K562 (cell line): Measurements from ENCODE around the gene TLX2. TPM values are rescaled to one million over a fixed set of nuclear protein-coding genes. Genes with fewer than 3 reads are reported as not detected.

ENCODE experiments used
- ATAC-seq: fragments of 200-7000 bp; cut with Tn5 transposase; 3 replicates; pipeline ENCODE4 v1.9.1; 2020; ENCODE audit warnings: moderate library complexity
- BruUV-seq: library from RNA; stranded (reverse); fragments of 400-500 nt; replicated peaks from 2 replicates; lab custom pipeline; 2021; lab: Mats Ljungman, UMichigan
- CTCF ChIA-PET: fragments of 300-600 bp; formaldehyde crosslinking; extraction: SDS; loops from one replicate; lab custom pipeline; 2021; ENCODE audit warnings: low intra/inter-chr PET ratio; lab: Yijun Ruan, JAX
- POLR2A ChIA-PET: fragments of 300-600, 350-650 bp; sonication (Branson Sonifier 250); formaldehyde crosslinking; extraction: SDS; loops from one replicate; lab custom pipeline; 2021; ENCODE audit warnings: antibody characterized with exemption, inconsistent platforms; lab: Yijun Ruan, JAX
- DNase-seq, 4 experiments: peaks; one replicate each; pipeline versions ENCODE4 v3.0.0 to v3.0.0-alpha.2; 2011 to 2018; ENCODE audit warnings: low spot score in 3 of 4, mixed read lengths in 3 of 4; ENCODE audit errors: extremely low read depth in 1 of 4
- FAIRE-seq: peaks from 2 replicates; lab custom pipeline; 2011; peaks lifted over from hg19 to GRCh38; lab: Jason Lieb, UNC
- H2AFZ ChIP-seq: 2 replicates; pipeline ENCODE4 v1.6.0; 2011; ENCODE audit warnings: low read depth, low read length, control low read depth, inconsistent platforms
- H3K27ac ChIP-seq: fragments of 200-600 bp; 3 replicates; pipeline ENCODE4 v1.8.0; 2011; ENCODE audit warnings: low read depth, mild to moderate bottlenecking, control low read depth, inconsistent platforms, low read length, moderate library complexity, mixed read lengths; ENCODE audit errors: extremely low read depth
- H3K27me3 ChIP-seq, 2 experiments: fragments of 300-600 bp in 1 of 2; 2 replicates in 1 of 2; 3 replicates in 1 of 2; pipeline versions ENCODE4 v1.6.0 to v1.8.0; 2011; ENCODE audit warnings: inconsistent platforms in 2 of 2, low read length in 2 of 2, mild to moderate bottlenecking in 1 of 2, mixed read lengths in 1 of 2, moderate library complexity in 1 of 2; ENCODE audit not compliant: control insufficient read depth in 2 of 2, insufficient read depth in 2 of 2
- H3K36me3 ChIP-seq: fragments of 300-600 bp; 3 replicates; pipeline ENCODE4 v1.8.0; 2011; ENCODE audit warnings: mild to moderate bottlenecking, low read length, inconsistent platforms; ENCODE audit not compliant: control insufficient read depth, insufficient read depth
- H3K4me1 ChIP-seq, 2 experiments: fragments of 200-600 bp in 1 of 2; replicated peaks in 1 of 2; 2 replicates in 1 of 2; 3 replicates in 1 of 2; pipeline versions ENCODE4 v1.5.1 to v1.8.0; 2011; ENCODE audit warnings: inconsistent platforms in 2 of 2, low read length in 2 of 2, mild to moderate bottlenecking in 1 of 2, mixed read lengths in 1 of 2, moderate library complexity in 1 of 2; ENCODE audit not compliant: control insufficient read depth in 2 of 2, insufficient read depth in 2 of 2
- H3K4me2 ChIP-seq: 2 replicates; pipeline ENCODE4 v1.6.1; 2011; ENCODE audit warnings: low read length, control low read depth, inconsistent platforms, mixed read lengths; ENCODE audit not compliant: insufficient read depth
- H3K4me3 ChIP-seq: fragments of 200-600 bp; sonication (generic), shearing (Covaris generic); 2 replicates; pipeline ENCODE4 v1.5.1; 2016; ENCODE audit warnings: control low read depth, inconsistent platforms
- H3K79me2 ChIP-seq: fragments of 200-600 bp; 3 replicates; pipeline ENCODE4 v1.8.0; 2011; ENCODE audit warnings: low read length, inconsistent platforms; ENCODE audit not compliant: control insufficient read depth, insufficient read depth
- H3K9ac ChIP-seq, 2 experiments: 2 replicates each; pipeline versions ENCODE4 v1.6.0 to v1.6.1; 2011; ENCODE audit warnings: low read depth in 2 of 2, low read length in 2 of 2, control low read depth in 1 of 2, inconsistent platforms in 1 of 2, mild to moderate bottlenecking in 1 of 2, mixed read lengths in 1 of 2; ENCODE audit not compliant: insufficient read depth in 1 of 2
- H3K9me1 ChIP-seq: one replicate; pipeline ENCODE4 v1.6.0; 2011; ENCODE audit warnings: inconsistent platforms, mild to moderate bottlenecking, low read length, moderate library complexity; ENCODE audit not compliant: control insufficient read depth, insufficient read depth
- H3K9me3 ChIP-seq: replicated peaks from 2 replicates; pipeline ENCODE4 v1.5.1; 2011; ENCODE audit warnings: low read depth, low read length, inconsistent platforms; ENCODE audit not compliant: control insufficient read depth, insufficient read depth
- H4K20me1 ChIP-seq: replicated peaks from 2 replicates; pipeline ENCODE4 v1.6.1; 2011; ENCODE audit warnings: low read length, inconsistent platforms, mixed read lengths; ENCODE audit not compliant: control insufficient read depth, insufficient read depth
- KLF10 ChIP-seq: fragments of 250-450 bp; sonication (Bioruptor Pico); IDR thresholded peaks from 2 replicates; pipeline ENCODE4 v1.6.1; 2021; ENCODE audit warnings: matching md5 sums
- NFIC ChIP-seq: fragments of 450-650 bp; IDR thresholded peaks from 2 replicates; pipeline ENCODE4 v1.6.1; 2017; ENCODE audit warnings: mild to moderate bottlenecking, inconsistent platforms
- NFIX ChIP-seq: fragments of 250-450 bp; sonication (Bioruptor Pico); IDR thresholded peaks from 2 replicates; pipeline ENCODE4 v1.4.0; 2020; ENCODE audit warnings: low read depth, mild to moderate bottlenecking, moderate library complexity
- POLR3G ChIP-seq: IDR thresholded peaks from 2 replicates; pipeline ENCODE4 v1.6.1; 2011; ENCODE audit not compliant: insufficient read length, insufficient replicate concordance; ENCODE audit errors: extremely low read depth
- RAD21 ChIP-seq, 2 experiments: fragments of 250-450 bp in 1 of 2; fragments of 450-650 bp in 1 of 2; sonication (Bioruptor Pico) in 1 of 2; formaldehyde crosslinking in 1 of 2; IDR thresholded peaks in 1 of 2; conservative IDR thresholded peaks in 1 of 2; 2 replicates each; pipeline versions ENCODE4 v1.4.0 to v1.8.0; 2020 to 2022; ENCODE audit warnings: mild to moderate bottlenecking in 2 of 2, moderate library complexity in 1 of 2
- SMAD1 ChIP-seq: fragments of 150-350 bp; IDR thresholded peaks from 2 replicates; pipeline ENCODE4 v1.6.1; 2014; ENCODE audit warnings: low read length, low read depth; ENCODE audit not compliant: partially characterized antibody
- SRSF9 ChIP-seq: fragments of 200-400 bp; formaldehyde crosslinking; IDR thresholded peaks from 2 replicates; pipeline ENCODE4 v1.6.1; 2017; ENCODE audit warnings: low read depth, low read length, borderline replicate concordance
- TEAD1 ChIP-seq, 2 experiments: fragments of 450-650 bp in 1 of 2; sonication (generic) in 1 of 2; formaldehyde crosslinking; IDR thresholded peaks; 2 replicates each; pipeline versions ENCODE4 v1.4.0 to v1.8.0; 2020 to 2022; ENCODE audit warnings: mild to moderate bottlenecking in 2 of 2, missing genetic modification reagents in 1 of 2
- ZNF24 ChIP-seq: fragments of 450-650 bp; IDR thresholded peaks from 2 replicates; pipeline ENCODE4 v1.6.1; 2016
- WGBS: fragments of 100-300 bp; shearing (Covaris generic); methylation state at CpG from one replicate; pipeline ENCODE4 v1.1.6; 2016; ENCODE audit warnings: low coverage, mixed read lengths; ENCODE audit not compliant: insufficient coverage; ENCODE audit errors: missing lambda C conversion rate; 5-methylcytosine and 5-hydroxymethylcytosine counted together
- in situ Hi-C: fragments of 300-500 bp; cut with MboI; formaldehyde crosslinking; loops from 4 replicates; pipeline ENCODE4 v1.15.0; 2018; ENCODE audit warnings: inconsistent platforms, mixed read lengths
- intact Hi-C: fragments of 100-400 bp; cut with micrococcal nuclease; formaldehyde crosslinking; loops from 2 replicates; pipeline ENCODE4 v1.14.2; 2022
- polyA plus RNA-seq, 8 experiments: library from polyadenylated mRNA; depleted of rRNA in 4 of 8; stranded (reverse) in 5 of 8; unstranded in 3 of 8; fragments of >200 nt; fragmentation: Nextera tagmentation in 2 of 8; fragmentation: Illumina TruSeq in 1 of 8; extraction: Ambion mirVana in 2 of 8; extraction: Trizol in 1 of 8; gene quantifications; 2 replicates each; pipeline versions ENCODE4 v1.2.1 to v1.2.3, GENCODE V29; 2011 to 2014; ENCODE audit warnings: inconsistent platforms in 1 of 8, missing spikeins in 1 of 8
- total RNA-seq, 7 experiments: library from RNA; depleted of rRNA in 6 of 7; stranded (reverse); fragments of >200 nt in 6 of 7; fragmentation: Illumina TruSeq in 2 of 7; extraction: Trizol in 2 of 7; gene quantifications; 2 replicates each; pipeline versions ENCODE4 v1.2.1 to v1.2.3, GENCODE V29; 2011 to 2021; ENCODE audit warnings: low replicate concordance in 1 of 7
- TF ChIP-seq, protein P1 (sequence below): fragments of 250-450 bp; sonication (Bioruptor Pico); IDR thresholded peaks from 2 replicates; pipeline ENCODE4 v1.8.0; 2021; ENCODE audit warnings: moderate library complexity, mild to moderate bottlenecking, inconsistent platforms

TLX2 gene
- total and polyA plus RNA-seq, 9 of the 15 experiments (the other 6 are each of a cell fraction or from before 2014, with no cell fraction given) = not detected

DNA sequence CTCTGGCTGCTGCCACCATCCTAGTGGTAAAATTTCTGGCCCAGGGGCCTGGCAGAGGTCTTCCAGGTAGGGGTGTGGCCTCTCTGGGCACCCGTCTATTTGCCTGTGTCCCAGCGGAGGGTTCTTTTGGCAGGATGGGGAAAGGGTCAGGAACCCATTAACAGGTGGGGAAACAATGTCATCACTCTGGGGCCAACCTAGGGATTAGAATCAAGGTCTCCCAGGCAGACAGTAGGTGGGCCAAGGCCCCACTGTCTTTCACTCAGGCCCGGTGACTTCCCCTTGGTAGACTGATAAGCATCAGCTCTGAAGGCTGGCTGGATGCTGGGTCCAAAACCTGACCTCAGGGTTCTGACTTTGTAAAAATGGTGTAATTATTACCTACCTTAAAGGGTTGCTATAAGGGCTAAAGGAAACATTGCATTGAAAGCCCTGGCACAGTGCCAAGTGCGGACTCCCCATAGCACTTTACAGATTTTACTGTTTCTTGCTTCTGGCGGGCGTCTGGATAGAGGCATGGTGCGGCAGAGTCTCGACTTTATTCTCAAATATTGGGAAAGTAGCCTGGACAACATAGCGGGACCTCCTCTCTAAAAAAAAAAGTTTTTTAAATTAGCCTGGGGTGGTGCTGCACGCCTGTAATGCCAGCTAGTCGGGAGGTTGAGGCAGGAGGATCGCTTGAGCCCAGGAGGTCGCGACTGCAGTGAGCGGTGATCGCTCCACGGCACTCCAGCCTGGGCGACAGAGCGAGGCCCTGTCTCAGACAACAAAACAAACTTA, 17.1 kb upstream of the TLX2 start:
- Histone ChIP-seq H3K9me3 (no peaks in the 10 kb centered on the region), H3K27ac (no peak overlapping the region), H3K9me1 (no peaks in the 10 kb centered on the region), H3K4me2 (no peak overlapping the region), H3K4me3 (no peak overlapping the region), H2AFZ (no peak overlapping the region), H3K36me3 (peaks cover 23% of the 10 kb centered on the region; the same call in 2 of the 3 replicates), H3K79me2 (no peaks in the 10 kb centered on the region), H3K4me1 (peaks cover 11 to 32% of the 10 kb centered on the region in 2 experiments; a peak in 4 of 5 replicates), H4K20me1 (no peaks in the 10 kb centered on the region), H3K9ac (no peak overlapping the region), H3K27me3 (no peaks in the 10 kb centered on the region)
- no peak for TF ChIP-seq POLR3G
- TF ChIP-seq NFIC = peak; percentile 99
- TF ChIP-seq ZNF24 = no peak
- TF ChIP-seq, protein P1, sequence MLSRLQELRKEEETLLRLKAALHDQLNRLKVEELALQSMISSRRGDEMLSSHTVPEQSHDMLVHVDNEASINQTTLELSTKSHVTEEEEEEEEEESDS (CRISPR knock-in tag) = no peak
- TF ChIP-seq TEAD1 (CRISPR knock-in tag; IDR thresholded peaks at IDR 0.05) = no peak
- TF ChIP-seq SRSF9 = no peak
- TF ChIP-seq NFIX (CRISPR knock-in tag) = peak; percentile 97
- peak; percentile 80 for TF ChIP-seq SMAD1
- peak in 1 of 2 experiments; percentile 7; a peak in 1 of 4 replicates for TF ChIP-seq RAD21 (CRISPR knock-in tag; conservative IDR thresholded peaks at IDR 0.05 in 1 of 2, IDR thresholded peaks at IDR 0.05 in 1 of 2)
- TF ChIP-seq KLF10 = no peak
- no peak for DNase-seq
- no TSS peak for BruUV-seq
- WGBS = 87% methylated on average over 18 of the region's 19 CpGs
- intact Hi-C loops (no loop called here), in situ Hi-C loops (no loop called here)
- POLR2A ChIA-PET = interaction anchor here (1.0 kb wide), 1 partner anchor 25 kb away, joined by 3 read pairs; no protein-coding TSS in a partner anchor
- FAIRE-seq = no peak
- CTCF ChIA-PET = no interaction called here
- no peak for ATAC-seq
